Stimulated activated CD8-positive, alpha-beta memory T cell treated with anti-CD3 and anti-CD28 coated beads, Interleukin-12 subunit alpha, Interleukin-12 subunit beta, amount 100 ng/mL, for 4 hours (primary cell): ENCODE data around the gene CHCHD3.
"Not testable (repeated sequence)": the region's sequence is repeated elsewhere in the genome, so short reads cannot be mapped to it uniquely, and the experiment has no call there.

Source experiments
- DNase-seq: peaks from one replicate; pipeline ENCODE4 v3.0.0-alpha.2; 2020; ENCODE audit warnings: low read depth

CHCHD3 gene

DNA sequence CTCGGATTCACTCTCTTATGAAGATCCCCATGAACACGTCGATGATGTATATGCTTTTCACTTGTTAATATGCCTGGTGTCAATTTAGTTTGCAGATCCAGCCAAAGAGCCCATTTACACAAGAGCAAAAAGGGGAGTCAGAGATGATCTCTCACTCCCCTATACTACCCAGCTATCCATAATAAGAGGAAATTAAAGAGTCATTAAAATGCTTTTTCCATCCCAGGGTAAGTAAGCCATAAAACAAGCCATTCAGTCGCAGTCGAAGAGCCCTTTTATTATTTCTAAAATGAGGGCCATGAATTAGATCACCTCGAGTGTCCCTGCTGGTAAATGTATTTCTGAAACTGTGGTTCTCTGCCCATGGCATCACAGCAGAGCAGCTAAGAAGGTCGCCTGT is 41.2 kb downstream of the CHCHD3 start:
- no peak for DNase-seq

DNA sequence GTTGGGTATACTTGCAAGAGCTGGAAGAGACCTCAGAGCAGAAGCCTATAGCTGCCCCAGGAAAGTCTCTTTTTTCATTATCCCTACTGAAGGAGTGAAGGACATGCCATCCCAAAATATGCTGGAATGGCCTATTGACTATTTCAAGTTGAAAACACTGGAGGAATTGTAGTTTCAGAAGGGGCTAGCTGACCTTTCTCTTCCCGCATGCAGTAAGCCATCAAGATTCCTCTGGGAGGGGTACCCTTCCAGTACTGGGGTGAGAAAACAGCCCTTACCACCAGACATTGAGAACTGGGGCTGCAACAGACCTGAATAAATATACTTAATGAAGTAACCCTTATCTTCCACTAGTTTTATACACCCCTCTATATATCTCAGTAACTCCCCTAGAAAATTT is 41.7 kb downstream of the CHCHD3 start:
- no peak for DNase-seq

DNA sequence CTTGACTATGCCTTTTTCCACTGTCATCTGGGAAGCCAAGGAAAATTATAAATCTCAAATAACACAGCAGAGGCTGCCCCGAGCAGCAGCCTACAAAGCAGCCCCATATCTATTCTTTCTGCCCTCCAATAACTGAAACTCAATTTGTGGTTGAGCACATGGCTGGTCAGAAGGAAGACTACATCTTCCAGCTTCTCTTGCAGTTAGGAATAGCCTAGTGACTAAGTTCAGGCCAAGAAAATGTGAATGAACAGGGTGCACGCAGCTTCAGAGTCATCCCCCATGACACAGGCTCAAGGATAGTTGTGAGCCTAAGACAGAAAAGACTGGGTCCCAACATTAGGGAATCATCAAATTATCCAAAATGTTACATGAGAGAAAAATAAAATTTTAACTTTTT is 42.3 kb downstream of the CHCHD3 start:
- DNase-seq = no peak

DNA sequence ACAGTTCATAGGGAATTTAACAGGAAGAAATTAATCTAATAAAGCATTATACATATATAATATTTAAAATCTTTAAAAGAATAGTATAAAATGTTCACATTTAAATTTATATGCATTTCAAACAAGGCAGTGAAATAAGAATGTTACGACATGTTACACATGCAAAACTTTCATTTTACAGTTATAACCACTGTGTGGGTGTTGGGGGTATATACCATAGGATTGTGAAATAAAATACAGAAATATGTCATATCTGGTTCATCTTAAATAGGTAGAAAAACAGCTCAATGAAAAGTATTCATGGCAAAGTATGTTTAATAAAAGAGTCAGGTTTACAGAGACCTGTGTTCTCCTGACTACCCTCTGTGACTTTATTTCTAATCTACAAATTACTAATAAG is 45.6 kb downstream of the CHCHD3 start:
- no peak for DNase-seq

DNA sequence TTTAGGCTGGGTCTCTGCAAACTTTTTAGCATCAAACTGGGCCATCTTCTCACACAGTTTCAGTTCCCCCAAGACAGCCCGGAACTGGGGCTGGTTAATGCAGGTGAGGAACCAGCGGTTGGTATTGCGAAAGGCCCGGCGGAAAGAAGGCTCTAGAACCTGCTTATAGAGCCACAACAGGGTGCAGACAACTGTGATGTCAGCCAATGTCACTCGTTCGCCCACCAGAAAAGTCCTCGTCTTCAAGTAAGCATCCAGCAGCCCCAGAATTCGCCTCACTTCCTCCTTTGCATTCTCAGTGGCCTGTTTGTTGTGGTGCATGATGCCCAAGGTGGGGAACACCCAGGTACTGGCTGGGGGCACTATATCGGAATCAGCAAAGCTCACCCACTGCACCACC is 46.6 kb downstream of the CHCHD3 start:
- DNase-seq = not testable (repeated sequence)

DNA sequence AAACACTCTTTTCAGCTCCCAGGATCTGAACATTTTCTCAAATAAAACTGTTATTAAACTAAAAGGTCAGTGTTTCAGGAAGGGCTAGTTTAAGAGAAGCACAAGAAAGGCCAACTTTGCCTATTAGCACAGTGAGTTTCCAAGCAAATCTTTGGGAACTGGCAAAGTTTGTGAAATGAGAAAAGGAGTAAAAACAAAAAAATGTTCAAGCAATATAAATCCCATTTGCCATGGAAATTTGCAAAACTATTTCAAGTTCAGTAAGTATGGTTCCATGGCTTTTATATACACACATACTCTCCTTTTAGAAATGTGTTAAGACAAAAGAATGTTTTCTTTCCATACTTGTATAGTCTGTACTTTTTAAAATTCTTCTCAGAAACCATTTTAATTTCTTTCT is 51.5 kb downstream of the CHCHD3 start:
- no peak for DNase-seq

DNA sequence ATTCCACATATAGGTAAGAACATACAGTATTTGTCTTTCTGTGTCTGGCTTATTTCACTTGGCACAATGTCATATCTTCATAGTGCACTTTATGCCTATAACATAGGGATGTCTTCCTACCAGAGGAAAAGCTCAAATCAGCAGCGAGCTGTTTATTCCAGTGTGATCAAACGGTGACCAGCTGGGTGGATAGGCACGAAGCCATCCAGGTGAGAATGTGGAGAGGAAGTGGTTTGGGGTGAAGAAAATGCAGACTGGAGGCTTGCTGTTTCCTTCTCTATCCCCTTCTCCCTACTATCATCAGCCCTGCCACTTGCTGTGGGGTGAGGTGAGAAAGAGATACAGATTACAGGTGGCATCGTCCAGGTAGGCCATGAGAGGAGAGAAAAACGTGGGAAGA is 52.4 kb downstream of the CHCHD3 start:
- no peak for DNase-seq

DNA sequence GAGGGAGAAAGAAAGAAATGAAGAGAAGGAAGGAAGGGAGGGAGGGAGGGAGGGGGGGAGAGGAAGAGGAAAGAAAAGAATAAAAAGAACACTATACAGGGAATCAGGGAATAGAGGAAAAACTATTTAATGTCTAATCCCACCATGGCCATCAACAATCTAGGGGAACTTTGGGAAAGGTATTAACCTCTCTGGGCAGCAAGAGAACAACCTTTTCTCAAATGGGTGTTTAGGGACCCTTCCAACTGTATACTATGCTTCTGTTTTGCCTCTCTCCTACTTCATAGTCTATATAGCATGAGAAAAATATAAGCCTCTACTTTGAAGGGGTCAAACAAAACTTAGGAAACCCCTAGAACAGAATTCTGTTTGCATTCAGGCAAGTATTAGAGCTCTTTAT is 54.5 kb downstream of the CHCHD3 start:
- DNase-seq = no peak

DNA sequence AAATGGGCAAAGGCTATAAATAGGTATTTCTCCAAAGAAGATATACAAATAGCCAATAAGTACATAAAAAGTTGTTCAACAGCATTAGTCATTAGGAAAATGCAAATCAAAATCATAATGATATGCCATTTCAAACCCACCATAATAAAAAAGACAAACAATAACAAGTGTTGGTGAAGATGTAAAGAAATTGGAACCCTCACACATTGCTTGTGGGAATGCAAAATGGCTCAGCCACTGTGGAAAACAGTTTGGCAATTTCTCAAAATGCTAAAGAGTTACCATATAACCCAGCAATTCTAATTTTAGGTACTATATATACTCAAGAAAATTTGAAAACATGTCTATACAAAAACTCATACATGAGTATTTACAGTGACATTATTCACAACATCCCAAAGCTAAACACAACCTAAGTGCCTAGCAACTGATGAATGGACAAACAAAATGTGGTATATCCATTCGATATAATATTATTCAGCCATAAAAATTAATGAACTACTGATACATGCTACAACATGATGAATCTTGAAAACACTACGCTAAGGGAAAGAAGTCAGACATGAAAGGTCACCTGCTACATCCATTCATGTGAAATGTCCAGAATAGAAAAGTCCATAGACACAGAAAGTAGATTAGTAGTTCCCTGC is 55.6 kb downstream of the CHCHD3 start:
- no peak for DNase-seq

DNA sequence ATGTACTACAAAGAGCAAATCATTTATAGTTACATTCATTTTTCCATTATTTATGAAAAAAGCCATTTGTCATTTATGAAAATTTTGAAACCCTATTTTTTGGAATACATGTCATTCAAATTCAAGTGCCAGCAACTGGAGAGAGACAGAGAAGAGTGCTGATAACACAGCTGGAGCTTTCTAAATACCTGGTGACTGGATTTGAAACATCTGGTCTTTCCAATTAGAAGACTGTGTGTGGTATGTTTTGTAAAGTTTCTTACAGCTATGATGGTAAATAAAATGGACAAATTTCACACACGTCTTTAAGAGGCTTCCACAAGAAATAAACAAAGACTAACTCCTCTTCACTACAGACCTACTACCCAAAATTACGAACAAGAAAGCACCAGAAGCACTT is 56.8 kb downstream of the CHCHD3 start:
- no peak for DNase-seq

DNA sequence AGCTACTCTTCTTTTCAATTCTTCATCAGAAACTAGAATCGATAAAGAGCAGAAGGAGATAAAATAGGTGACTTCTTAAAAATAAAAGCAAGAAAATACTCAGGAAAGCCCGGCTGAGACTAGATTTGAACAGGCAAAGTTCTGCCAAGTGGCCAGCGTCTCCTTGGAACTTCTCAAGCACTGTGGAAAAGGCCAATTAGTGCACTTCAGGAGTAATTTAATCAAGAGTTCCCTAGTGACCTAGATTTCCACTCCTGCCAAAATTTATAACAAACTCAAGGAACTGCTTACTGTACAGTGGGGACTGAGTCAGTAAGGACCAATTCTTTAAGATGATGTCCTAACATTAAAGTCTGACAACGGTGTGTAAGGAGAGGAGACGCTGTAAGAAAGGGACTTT is 57.3 kb downstream of the CHCHD3 start:
- DNase-seq = no peak

DNA sequence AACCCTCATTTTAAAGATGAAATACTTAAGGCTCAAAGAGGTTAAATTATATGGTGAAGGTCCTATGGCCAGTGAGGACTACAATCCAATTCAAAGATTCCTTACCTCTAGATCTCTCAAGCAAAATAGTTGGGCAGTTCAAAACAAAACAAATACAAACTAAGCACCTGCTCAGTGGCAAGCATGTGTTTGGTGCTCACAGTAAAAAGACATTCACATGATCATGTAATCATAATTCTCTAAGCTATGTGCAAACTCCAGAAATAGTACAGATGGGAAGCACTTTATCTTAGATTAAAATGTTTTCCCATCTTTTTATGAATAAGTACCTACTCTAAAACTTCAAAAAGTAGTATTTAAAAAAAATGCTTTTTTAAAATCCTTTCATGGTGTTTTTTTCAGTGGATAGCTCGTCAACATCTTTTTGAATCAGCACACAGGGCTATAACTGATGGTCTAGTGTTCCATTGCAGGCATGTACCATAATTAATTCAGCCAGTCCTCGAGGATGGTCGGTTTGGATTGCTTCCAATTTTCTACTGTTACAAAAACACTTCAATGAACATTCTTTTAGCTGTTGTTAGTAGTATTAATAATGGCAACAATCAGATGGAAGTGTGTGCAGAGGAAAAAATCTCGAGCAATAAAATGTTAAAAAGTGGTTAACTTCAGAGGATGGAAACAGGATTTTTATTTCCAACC is 58.4 kb downstream of the CHCHD3 start:
- DNase-seq = no peak

DNA sequence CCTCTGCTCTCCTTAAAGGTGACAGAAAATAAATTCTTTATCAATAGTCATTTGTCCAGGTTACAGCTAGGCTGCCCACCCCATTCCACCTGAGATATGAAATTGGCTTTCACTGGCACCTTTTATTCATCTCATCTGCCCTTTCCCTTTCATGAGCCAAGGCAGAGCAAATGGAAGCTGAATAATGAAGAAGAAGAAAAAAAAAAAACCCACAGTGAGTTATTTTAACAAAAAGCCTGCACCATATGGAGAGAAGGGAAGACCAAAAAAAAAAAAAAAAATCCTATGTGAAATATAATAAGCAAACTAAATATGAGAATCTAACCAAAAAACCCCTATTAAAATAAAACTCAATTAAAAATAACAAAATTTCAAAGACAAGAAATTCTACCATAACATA is 59.2 kb downstream of the CHCHD3 start:
- DNase-seq = no peak

DNA sequence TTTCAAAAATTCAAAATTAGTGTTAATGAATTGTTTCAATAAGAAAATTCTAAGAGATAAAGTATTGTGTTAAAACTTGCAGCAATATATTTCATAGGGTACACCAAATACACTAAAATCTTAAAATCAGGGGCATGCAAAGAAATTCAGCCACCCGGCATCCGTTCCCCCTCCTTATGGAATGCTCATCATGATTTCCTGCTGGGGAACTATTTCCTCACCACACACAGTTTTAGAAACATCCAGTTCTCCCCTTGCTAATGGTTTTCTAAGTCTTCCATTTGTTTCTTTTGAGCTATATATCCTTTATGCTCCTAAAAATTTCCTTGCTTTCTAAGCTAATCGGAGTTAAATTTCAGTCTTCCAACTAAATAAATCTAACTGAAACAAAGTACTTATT is 60.7 kb downstream of the CHCHD3 start:
- DNase-seq = no peak

DNA sequence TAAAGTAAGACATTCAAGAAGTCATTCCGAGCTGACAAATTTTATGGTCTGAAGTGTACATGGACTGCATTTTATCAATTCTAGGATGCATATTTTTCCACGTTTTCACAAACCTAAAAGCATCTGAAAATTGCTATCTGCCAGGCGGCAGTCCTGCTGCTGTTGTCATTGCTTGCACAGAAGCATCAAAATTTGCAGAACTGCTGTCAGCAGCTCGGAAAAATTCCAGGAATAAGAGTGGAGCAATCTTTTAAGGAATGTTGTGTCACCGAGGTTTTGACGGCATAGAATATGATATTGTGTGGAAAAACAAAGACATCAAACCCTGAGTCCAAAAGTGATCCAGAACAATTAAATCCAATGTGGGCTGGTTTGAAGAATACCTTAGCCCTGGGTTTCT is 61.4 kb downstream of the CHCHD3 start:
- no peak for DNase-seq

DNA sequence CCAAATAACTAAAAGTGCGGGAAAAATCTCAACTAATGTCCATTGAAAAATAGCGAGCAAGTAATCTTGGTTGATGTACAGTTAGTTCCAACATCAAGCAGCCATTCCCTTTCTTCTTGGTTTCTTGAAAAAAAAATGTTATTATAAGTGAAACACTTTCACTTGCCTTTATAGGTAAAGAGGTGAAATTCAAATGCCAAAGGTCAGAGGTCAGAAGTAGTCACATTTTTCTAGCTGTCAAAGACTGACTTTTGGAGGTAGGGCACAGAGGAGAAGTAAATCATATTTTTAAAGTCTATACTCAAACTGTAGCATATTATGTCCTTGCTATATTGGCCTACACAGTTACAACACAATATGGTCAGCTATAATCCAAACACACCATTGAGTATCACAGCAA is 62.3 kb downstream of the CHCHD3 start:
- no peak for DNase-seq

DNA sequence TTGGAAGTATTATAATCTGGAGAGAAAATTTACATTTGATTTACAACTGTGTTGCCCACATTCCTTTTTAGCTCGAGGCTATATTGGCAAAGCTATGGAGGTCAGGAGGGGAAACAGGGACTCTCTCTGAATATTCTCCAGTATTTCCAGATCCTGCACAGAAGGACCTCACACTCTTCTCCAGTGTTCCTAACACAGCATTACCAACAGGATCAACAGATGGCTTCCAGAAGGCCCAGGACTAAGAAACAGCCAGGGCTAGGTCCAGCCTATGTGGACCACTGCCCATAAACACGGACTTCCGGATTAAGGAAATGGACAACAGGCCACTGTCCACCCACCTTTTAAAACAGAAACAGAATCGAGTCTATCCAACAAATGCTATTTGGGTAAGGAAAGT is 65.3 kb downstream of the CHCHD3 start:
- no peak for DNase-seq

DNA sequence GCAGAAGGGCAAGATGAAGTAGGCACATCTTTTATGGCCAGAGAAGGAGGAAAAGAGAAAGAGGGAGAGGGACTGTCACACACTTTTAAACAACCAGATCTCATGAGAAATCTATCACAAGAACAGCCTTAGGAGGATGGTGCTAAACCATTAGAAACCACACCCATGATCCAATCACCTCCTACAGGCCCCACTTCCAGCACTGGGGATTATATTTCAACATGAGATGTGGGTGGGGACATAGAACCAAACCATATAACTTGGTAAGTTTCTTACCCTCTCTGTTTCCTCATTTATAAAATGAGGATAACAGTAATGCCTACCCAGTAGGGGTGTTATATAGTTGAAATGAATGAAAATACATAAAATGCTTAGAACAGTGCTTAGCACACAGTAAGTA is 66.0 kb downstream of the CHCHD3 start:
- DNase-seq = no peak

DNA sequence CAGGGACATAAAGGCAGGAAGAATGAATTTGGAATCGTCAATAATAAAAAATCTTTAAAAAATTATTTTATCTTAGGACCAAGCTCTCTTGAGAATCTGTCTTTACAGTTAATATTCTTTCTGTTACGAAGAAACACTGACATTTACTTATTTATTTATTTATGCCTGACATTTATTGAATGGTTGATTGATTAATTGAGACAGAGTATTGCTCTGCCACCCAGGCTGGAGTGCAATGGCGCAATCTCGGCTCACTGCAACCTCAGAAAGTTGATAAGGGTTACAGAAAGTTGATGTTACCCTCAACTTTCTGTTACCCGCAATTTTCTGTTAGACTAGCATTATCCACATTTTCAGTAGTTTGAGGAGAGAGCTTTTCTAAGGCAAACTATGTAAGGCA is 70.1 kb downstream of the CHCHD3 start:
- no peak for DNase-seq

DNA sequence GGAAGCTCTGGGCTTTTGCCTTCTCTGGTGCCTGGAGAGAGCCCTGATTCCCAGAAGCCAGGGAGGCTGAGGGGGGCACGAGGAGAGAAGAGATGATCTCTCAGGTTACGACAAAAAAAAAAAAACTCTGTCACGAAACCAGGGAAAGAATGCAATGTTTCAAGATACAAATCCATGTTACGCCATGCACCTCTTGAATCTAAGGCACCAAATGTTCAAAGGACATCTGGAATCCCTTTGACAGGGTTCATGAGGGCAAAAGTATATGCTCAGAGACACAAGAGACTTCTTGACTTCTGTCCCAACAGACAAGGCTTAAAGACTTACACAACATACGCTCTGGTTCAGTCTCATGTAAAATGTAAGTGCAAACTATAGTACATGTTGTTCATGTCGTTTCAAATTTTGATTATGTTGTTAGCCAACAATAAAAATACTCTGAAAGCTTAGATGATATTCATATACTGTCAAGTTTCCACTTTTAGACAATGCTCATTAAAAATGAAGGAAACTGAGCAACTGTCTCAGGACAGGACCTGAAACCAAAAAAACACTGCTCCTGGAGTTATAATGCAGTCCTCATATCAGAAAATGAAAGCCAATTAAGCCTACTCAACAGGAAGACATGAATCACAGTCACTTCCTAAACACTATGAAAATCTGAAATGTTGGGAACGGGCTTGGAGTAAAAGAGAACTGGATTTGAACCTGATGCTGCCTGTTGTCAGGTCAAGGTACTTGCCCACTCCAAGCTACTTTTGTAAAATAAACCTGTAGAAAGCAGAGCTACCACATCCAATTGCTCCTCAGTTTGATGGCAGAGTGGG is 72.3 kb downstream of the CHCHD3 start:
- no peak for DNase-seq

DNA sequence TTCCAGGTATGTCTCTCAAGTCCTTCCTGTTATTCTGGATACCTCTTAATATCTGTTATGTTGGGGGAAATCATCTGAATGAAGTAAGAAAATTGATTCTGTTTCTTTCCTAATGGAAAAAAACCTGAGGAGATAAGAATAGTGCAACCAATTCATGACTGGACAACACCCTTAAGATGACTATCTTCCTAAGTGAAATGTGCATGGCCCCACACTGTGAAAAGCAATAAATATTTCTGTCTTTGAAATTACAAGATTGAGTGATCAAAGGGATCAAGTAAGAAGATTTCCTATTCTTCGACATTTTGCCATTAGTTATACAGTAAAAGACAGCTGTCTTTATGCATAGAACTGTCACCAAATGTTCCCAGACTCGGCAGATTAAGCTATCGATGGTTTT is 73.9 kb downstream of the CHCHD3 start:
- DNase-seq = no peak

DNA sequence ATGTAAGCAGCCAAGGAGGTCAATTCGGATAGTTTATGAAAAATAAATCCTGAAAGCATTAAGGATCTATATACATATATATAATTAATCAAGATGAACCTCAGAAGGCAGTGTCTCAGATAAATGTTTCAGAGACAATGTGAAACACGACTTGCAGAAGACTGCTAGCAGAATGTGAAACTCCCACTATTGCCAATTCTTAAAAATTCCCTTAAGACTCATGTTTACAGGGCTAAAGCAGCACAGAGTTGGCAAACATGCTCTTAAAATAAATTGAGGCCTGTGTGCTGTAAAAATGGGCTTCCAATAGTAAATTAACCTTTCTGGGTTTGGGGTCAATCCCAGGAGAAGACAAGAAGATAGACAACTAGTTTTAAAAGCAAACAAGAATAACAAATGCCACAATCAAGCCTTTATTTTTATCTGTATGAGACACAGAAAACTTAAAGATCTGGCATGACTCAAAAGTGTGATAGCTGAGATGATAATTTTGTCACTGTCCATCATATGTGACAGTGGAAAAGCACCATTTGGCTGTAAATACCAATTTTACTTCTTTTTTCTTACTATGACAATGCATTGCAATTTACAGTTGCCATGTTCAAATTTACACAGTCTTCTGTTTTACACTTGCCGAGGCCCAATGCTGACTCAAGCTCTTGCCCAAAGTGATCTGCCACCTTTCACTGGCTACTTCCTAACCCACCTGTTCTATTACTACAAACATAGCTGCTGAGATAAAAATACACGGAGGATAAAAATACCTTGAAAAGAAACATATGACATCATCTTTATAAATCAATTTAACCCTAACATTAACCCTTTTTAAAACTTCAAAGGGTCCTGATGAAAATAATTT is 78.6 kb downstream of the CHCHD3 start:
- no peak for DNase-seq
